PC-3 (cell line): ENCODE data around the gene GBP1.

Experiments used
- EZH2 ChIP-seq: fragments of 300-600 bp; sonication (generic); IDR thresholded peaks from one replicate; pipeline ENCODE4 v1.6.1; 2017; ENCODE audit warnings: antibody characterized with exemption, mild to moderate bottlenecking, low read length; ENCODE audit not compliant: unreplicated experiment
- EZH2phosphoT487 ChIP-seq: fragments of 300-600 bp; sonication (generic); IDR thresholded peaks from 2 replicates; pipeline ENCODE4 v1.6.1; 2018; ENCODE audit warnings: mild to moderate bottlenecking, antibody characterized with exemption, low read length, borderline replicate concordance
- TF ChIP-seq, protein P1 (sequence below): fragments of 300-600 bp; sonication (generic); conservative IDR thresholded peaks from 2 replicates; pipeline ENCODE4 v1.5.1; 2017; ENCODE audit warnings: antibody characterized with exemption, low read depth, mild to moderate bottlenecking, low read length

GRCh38 chr1:89068291-89068690 is 3.3 kb upstream of the GBP1 start:
- TF ChIP-seq, protein P1, sequence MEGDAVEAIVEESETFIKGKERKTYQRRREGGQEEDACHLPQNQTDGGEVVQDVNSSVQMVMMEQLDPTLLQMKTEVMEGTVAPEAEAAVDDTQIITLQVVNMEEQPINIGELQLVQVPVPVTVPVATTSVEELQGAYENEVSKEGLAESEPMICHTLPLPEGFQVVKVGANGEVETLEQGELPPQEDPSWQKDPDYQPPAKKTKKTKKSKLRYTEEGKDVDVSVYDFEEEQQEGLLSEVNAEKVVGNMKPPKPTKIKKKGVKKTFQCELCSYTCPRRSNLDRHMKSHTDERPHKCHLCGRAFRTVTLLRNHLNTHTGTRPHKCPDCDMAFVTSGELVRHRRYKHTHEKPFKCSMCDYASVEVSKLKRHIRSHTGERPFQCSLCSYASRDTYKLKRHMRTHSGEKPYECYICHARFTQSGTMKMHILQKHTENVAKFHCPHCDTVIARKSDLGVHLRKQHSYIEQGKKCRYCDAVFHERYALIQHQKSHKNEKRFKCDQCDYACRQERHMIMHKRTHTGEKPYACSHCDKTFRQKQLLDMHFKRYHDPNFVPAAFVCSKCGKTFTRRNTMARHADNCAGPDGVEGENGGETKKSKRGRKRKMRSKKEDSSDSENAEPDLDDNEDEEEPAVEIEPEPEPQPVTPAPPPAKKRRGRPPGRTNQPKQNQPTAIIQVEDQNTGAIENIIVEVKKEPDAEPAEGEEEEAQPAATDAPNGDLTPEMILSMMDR: no peak
- TF ChIP-seq EZH2phosphoT487 (no peak), EZH2 (no peak)
